ENCODE results near the gene MKX. TPM values are rescaled to one million over a fixed set of nuclear protein-coding genes. Genes with fewer than 3 reads are reported as not detected.

MKX gene
- total and polyA plus RNA-seq, 9 of the 15 experiments (the other 6 are each of a cell fraction or from before 2014, with no cell fraction given): 0.07 TPM; not detected in 7

GRCh38 chr10:27635290-27635689 lies 110.3 kb downstream of the MKX start (continued):
- TF ChIP-seq, protein P1, sequence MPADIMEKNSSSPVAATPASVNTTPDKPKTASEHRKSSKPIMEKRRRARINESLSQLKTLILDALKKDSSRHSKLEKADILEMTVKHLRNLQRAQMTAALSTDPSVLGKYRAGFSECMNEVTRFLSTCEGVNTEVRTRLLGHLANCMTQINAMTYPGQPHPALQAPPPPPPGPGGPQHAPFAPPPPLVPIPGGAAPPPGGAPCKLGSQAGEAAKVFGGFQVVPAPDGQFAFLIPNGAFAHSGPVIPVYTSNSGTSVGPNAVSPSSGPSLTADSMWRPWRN (IDR thresholded peaks at IDR 0.05; ENCODE audit: low read depth): no peak
- TF ChIP-seq MTA2 (IDR thresholded peaks at IDR 0.05; ENCODE audit: low read depth) (no peak), TFAP4 (CRISPR knock-in tag; IDR thresholded peaks at IDR 0.05; ENCODE audit: borderline replicate concordance) (no peak), ZNF592 (IDR thresholded peaks at IDR 0.05) (no peak), MEF2A (IDR thresholded peaks at IDR 0.05; ENCODE audit: control insufficient read depth, low read depth, low read length) (no peak), EGR1 (conservative IDR thresholded peaks at IDR 0.05) (no peak), OTX1 (CRISPR knock-in tag; IDR thresholded peaks at IDR 0.05) (no peak)
